SK-N-SH (cell line): ENCODE data around the gene C1QL1. TPM values are rescaled to one million over a fixed set of nuclear protein-coding genes. Genes with fewer than 3 reads are reported as not detected.

Experiments used
- CTCF ChIA-PET: fragments of 300-600, 350-600 bp; formaldehyde crosslinking; extraction: SDS; loops from one replicate; lab custom pipeline; 2021; lab: Yijun Ruan, JAX
- POLR2A ChIA-PET: fragments of 350-600 bp; sonication (Branson Sonifier 250); formaldehyde crosslinking; extraction: SDS; loops from one replicate; lab custom pipeline; 2020; ENCODE audit warnings: antibody characterized with exemption, inconsistent platforms; lab: Yijun Ruan, JAX
- DNase-seq: peaks from one replicate; pipeline ENCODE4 v3.0.0; 2012
- H2AFZ ChIP-seq: fragments of 200-600 bp; sonication (generic); 2 replicates; pipeline ENCODE4 v1.8.1; 2016; ENCODE audit warnings: antibody characterized with exemption, mild to moderate bottlenecking, low read depth
- H3F3A ChIP-seq: fragments of 200-600 bp; sonication (generic); replicated peaks from 2 replicates; pipeline ENCODE3; 2016; ENCODE audit warnings: antibody characterized with exemption, mild to moderate bottlenecking; ENCODE audit not compliant: insufficient read depth
- H3K27ac ChIP-seq, 2 experiments: fragments of 200-500 bp in 1 of 2; fragments of 200-600 bp in 1 of 2; sonication (Bioruptor generic) in 1 of 2; sonication (generic), shearing (Covaris generic) in 1 of 2; 2 replicates each; pipeline versions ENCODE4 v1.5.1 to v1.6.1; 2014 to 2016; ENCODE audit warnings: low read depth in 2 of 2, inconsistent platforms in 1 of 2, low read length in 1 of 2, mild to moderate bottlenecking in 1 of 2, mixed read lengths in 1 of 2
- H3K27me3 ChIP-seq: fragments of 200-600 bp; sonication (generic), shearing (Covaris generic); 2 replicates; pipeline ENCODE4 v1.6.1; 2016; ENCODE audit warnings: mixed run types; ENCODE audit not compliant: insufficient read depth
- H3K36me3 ChIP-seq, 2 experiments: fragments of 200-500 bp in 1 of 2; fragments of 200-600 bp in 1 of 2; sonication (Bioruptor generic) in 1 of 2; sonication (generic) in 1 of 2; replicated peaks in 1 of 2; 2 replicates each; pipeline versions ENCODE3 to v1.5.1; 2014 to 2016; ENCODE audit warnings: low read length in 1 of 2, mild to moderate bottlenecking in 1 of 2; ENCODE audit not compliant: insufficient read depth in 2 of 2, control insufficient read depth in 1 of 2
- H3K4me1 ChIP-seq, 2 experiments: fragments of 200-500 bp in 1 of 2; fragments of 200-600 bp in 1 of 2; sonication (Bioruptor generic) in 1 of 2; sonication (generic), shearing (Covaris generic) in 1 of 2; 2 replicates each; pipeline versions ENCODE4 v1.5.1 to v1.6.1; 2014 to 2016; ENCODE audit warnings: low read depth in 1 of 2, low read length in 1 of 2, mixed run types in 1 of 2; ENCODE audit not compliant: insufficient read depth in 2 of 2, control insufficient read depth in 1 of 2
- H3K4me2 ChIP-seq: fragments of 200-600 bp; sonication (generic), shearing (Covaris generic); 2 replicates; pipeline ENCODE4 v1.6.1; 2017; ENCODE audit warnings: mixed run types
- H3K4me3 ChIP-seq, 2 experiments: fragments of 200-500 bp in 1 of 2; fragments of 200-600 bp in 1 of 2; sonication (Bioruptor generic) in 1 of 2; sonication (generic), shearing (Covaris generic) in 1 of 2; 2 replicates each; pipeline versions ENCODE4 v1.5.1 to v1.8.1; 2014 to 2016; ENCODE audit warnings: low read depth in 2 of 2, inconsistent platforms in 1 of 2, low read length in 1 of 2, mild to moderate bottlenecking in 1 of 2, mixed read lengths in 1 of 2, moderate library complexity in 1 of 2
- H3K79me2 ChIP-seq: fragments of 200-600 bp; sonication (generic); 2 replicates; pipeline ENCODE4 v1.8.1; 2017; ENCODE audit warnings: mild to moderate bottlenecking; ENCODE audit not compliant: insufficient read depth
- H3K9ac ChIP-seq: fragments of 200-600 bp; sonication (generic); 2 replicates; pipeline ENCODE4 v1.6.1; 2017; ENCODE audit warnings: mixed run types
- H3K9me2 ChIP-seq: fragments of 200-600 bp; sonication (generic); 2 replicates; pipeline ENCODE4 v1.6.1; 2017; ENCODE audit warnings: mixed run types
- H3K9me3 ChIP-seq: fragments of 200-600 bp; sonication (generic); 2 replicates; pipeline ENCODE4 v1.6.1; 2017; ENCODE audit warnings: mixed run types, mild to moderate bottlenecking, moderate library complexity
- H4K20me1 ChIP-seq: fragments of 200-600 bp; sonication (generic); 2 replicates; pipeline ENCODE4 v1.6.1; 2017; ENCODE audit warnings: mild to moderate bottlenecking, mixed run types; ENCODE audit not compliant: insufficient read depth
- CHD2 ChIP-seq: fragments of 150-350 bp; IDR thresholded peaks from 2 replicates; pipeline ENCODE4 v1.6.1; 2018; ENCODE audit warnings: low read length; ENCODE audit not compliant: partially characterized antibody
- EP300 ChIP-seq, 2 experiments: IDR thresholded peaks; 2 replicates each; pipeline versions ENCODE4 v1.4.0 to v1.6.1; 2012; ENCODE audit warnings: borderline replicate concordance in 1 of 2, low read depth in 1 of 2, low read length in 1 of 2
- EZH2phosphoT487 ChIP-seq: fragments of 200-600 bp; sonication (generic); IDR thresholded peaks from 2 replicates; pipeline ENCODE4 v1.6.1; 2017; ENCODE audit warnings: low read depth, mixed run types, mild to moderate bottlenecking, antibody characterized with exemption, moderate library complexity, borderline replicate concordance
- FOSL2 ChIP-seq: IDR thresholded peaks from 2 replicates; pipeline ENCODE4 v1.4.0; 2012; ENCODE audit warnings: low read depth, mild to moderate bottlenecking, moderate library complexity, borderline replicate concordance
- FOXM1 ChIP-seq: IDR thresholded peaks from 2 replicates; pipeline ENCODE4 v1.4.0; 2012; ENCODE audit warnings: low read depth, mild to moderate bottlenecking
- GABPA ChIP-seq: IDR thresholded peaks from 2 replicates; pipeline ENCODE4 v1.4.0; 2012; ENCODE audit warnings: low read depth, mild to moderate bottlenecking
- MEF2A ChIP-seq: IDR thresholded peaks from 2 replicates; pipeline ENCODE4 v1.4.0; 2012; ENCODE audit warnings: low read depth, borderline replicate concordance
- MXI1 ChIP-seq: IDR thresholded peaks from 2 replicates; pipeline ENCODE4 v1.6.1; 2012; ENCODE audit warnings: mild to moderate bottlenecking, low read depth, low read length, improper control_type of control experiment
- RAD21 ChIP-seq: IDR thresholded peaks from 2 replicates; pipeline ENCODE4 v1.6.1; 2012; ENCODE audit warnings: mild to moderate bottlenecking, low read length
- RFX5 ChIP-seq: IDR thresholded peaks from 2 replicates; pipeline ENCODE4 v1.6.1; 2012; ENCODE audit warnings: mild to moderate bottlenecking, improper control_type of control experiment, low read length
- TCF12 ChIP-seq: IDR thresholded peaks from 2 replicates; pipeline ENCODE4 v1.4.0; 2012
- YY1 ChIP-seq: IDR thresholded peaks from 2 replicates; pipeline ENCODE4 v1.4.0; 2012; ENCODE audit warnings: low read depth, mild to moderate bottlenecking
- WGBS: methylation state at CpG from one replicate; pipeline ENCODE4 v1.1.6; 2017; ENCODE audit warnings: low lambda C conversion rate; 5-methylcytosine and 5-hydroxymethylcytosine counted together
- polyA plus RNA-seq, 3 experiments: library from polyadenylated mRNA; depleted of rRNA; stranded (reverse); fragments of >200 nt; gene quantifications; 2 replicates each; pipeline ENCODE4 v1.2.3, GENCODE V29; 2012
- TF ChIP-seq, protein P1 (sequence below): fragments of 150-350 bp; IDR thresholded peaks from 2 replicates; pipeline ENCODE4 v1.6.1; 2017; ENCODE audit warnings: antibody characterized with exemption, low read length, low read depth, borderline replicate concordance
- TF ChIP-seq, protein P2 (sequence below): IDR thresholded peaks from 2 replicates; pipeline ENCODE4 v1.4.0; 2012; ENCODE audit warnings: low read depth, borderline replicate concordance

The C1QL1 gene
- polyA plus RNA-seq, 1 of the 3 experiments (the other 2 are of a cell fraction) = 11.9 TPM

DNA sequence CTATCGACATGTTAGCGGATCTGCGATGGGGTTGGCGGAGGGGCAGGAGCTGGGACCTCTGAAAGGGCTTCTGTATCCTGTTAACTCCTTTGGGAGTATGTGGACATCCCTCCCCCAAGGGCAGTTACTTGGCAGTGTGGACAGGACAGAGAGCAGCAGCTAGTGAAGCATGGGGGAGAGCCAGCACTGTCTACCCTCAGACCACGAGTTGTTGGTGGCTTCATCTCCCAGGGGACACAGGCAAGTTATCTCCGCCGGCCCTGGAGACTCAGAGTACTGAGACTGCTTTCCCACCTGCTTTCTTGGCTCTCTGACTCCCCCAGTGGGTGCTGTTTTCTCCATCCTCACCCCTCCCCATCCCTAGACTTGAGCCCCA is 47.5 kb downstream of the C1QL1 start:
- WGBS = 87% methylated on average over 5 of the region's 7 CpGs
- H3K36me3 ChIP-seq = no peaks in the 10 kb centered on the region
- H3K4me1 ChIP-seq = peaks cover 18 to 42% of the 10 kb centered on the region in 2 experiments; a peak in 3 of 4 replicates
- ChIA-PET CTCF (interaction anchor here (0.7 to 17.2 kb wide), 51 partner anchors 10 to 277 kb away, joined by 3 to 433 read pairs (median 7); partner anchors contain the start of genes ACBD4, C1QL1, EFTUD2 and NMT1), POLR2A (interaction anchor here (0.7 to 2.5 kb wide), 7 partner anchors 8 to 229 kb away, joined by 3 to 14 read pairs (median 3); no protein-coding TSS in a partner anchor)
- no peak overlapping the region for H3K4me3 ChIP-seq
- H2AFZ ChIP-seq = no peak overlapping the region
- no peaks in the 10 kb centered on the region for H3K9me3 ChIP-seq
- no peak overlapping the region for H3K4me2 ChIP-seq
- TF ChIP-seq FOXM1 = no peak
- TF ChIP-seq CHD2 = no peak
- TF ChIP-seq RAD21 = no peak
- no peak for TF ChIP-seq EZH2phosphoT487
- no peak for TF ChIP-seq MXI1
- TF ChIP-seq GABPA = no peak
- no peak for TF ChIP-seq FOSL2
- no peak for TF ChIP-seq YY1
- TF ChIP-seq, protein P1, sequence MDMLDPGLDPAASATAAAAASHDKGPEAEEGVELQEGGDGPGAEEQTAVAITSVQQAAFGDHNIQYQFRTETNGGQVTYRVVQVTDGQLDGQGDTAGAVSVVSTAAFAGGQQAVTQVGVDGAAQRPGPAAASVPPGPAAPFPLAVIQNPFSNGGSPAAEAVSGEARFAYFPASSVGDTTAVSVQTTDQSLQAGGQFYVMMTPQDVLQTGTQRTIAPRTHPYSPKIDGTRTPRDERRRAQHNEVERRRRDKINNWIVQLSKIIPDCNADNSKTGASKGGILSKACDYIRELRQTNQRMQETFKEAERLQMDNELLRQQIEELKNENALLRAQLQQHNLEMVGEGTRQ = no peak
- no peak for TF ChIP-seq EP300 (IDR thresholded peaks at IDR 0.05; ENCODE audit: borderline replicate concordance in 1 of 2, low read depth in 1 of 2, low read length in 1 of 2)
- TF ChIP-seq, protein P2, sequence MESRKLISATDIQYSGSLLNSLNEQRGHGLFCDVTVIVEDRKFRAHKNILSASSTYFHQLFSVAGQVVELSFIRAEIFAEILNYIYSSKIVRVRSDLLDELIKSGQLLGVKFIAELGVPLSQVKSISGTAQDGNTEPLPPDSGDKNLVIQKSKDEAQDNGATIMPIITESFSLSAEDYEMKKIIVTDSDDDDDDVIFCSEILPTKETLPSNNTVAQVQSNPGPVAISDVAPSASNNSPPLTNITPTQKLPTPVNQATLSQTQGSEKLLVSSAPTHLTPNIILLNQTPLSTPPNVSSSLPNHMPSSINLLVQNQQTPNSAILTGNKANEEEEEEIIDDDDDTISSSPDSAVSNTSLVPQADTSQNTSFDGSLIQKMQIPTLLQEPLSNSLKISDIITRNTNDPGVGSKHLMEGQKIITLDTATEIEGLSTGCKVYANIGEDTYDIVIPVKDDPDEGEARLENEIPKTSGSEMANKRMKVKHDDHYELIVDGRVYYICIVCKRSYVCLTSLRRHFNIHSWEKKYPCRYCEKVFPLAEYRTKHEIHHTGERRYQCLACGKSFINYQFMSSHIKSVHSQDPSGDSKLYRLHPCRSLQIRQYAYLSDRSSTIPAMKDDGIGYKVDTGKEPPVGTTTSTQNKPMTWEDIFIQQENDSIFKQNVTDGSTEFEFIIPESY = no peak
- TF ChIP-seq TCF12 = no peak
- TF ChIP-seq MEF2A = no peak
- no peak for TF ChIP-seq RFX5
- H3K27ac ChIP-seq = no peak overlapping the region
- no peak for DNase-seq
- no peak overlapping the region for H3K9ac ChIP-seq
- no peaks in the 10 kb centered on the region for H3K79me2 ChIP-seq
- H3K27me3 ChIP-seq = no peaks in the 10 kb centered on the region
- no peaks in the 10 kb centered on the region for H3K9me2 ChIP-seq
- H4K20me1 ChIP-seq = no peaks in the 10 kb centered on the region
- H3F3A ChIP-seq = peaks cover 13% of the 10 kb centered on the region
